HG03045 (cell line): ENCODE measurements around the gene NOL8.

ENCODE experiments used
- ATAC-seq: cut with Tn5 transposase; IDR thresholded peaks from one replicate; pipeline ENCODE4 v1.9.1; 2021; ENCODE audit warnings: mild to moderate bottlenecking, moderate library complexity; ENCODE audit not compliant: unreplicated experiment

The NOL8 gene

DNA sequence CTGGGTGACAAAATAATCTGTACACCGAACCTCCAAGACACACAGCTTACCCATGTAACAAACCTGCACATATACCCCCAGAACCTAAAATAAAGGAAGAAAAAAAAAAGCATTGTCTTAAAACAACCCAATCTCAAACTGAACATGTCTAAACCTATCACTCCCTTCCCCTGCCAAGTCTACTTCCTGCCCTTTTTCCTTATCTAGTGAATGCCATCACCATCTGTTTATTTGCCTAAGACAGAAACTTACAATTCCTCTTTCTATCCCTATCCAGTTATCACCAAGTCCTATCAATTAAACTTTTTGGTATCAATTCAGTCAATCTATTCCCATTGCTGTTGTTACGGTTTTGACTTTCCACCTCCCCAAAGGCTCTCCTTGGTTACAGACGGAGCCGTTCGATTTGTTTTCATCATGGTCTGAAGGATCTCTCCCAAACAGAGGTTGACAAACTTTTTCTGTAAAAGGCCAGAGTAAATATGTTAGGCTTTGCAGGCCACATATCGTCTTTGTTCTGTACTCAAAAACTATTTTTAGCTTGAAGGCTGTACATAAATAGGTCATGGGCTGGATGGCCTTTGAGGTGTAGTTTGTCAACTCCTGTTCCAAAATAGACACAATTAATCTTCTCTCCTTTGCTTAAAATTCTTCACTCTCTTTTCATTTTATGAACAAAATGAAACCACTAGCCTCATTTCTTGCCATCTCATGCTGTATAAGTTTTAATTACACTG is 12.1 kb downstream of the NOL8 start:
- ATAC-seq, result no peak

GRCh38 chr9:92310562-92310961 is 14.6 kb downstream of the NOL8 start:
- ATAC-seq, result no peak

DNA sequence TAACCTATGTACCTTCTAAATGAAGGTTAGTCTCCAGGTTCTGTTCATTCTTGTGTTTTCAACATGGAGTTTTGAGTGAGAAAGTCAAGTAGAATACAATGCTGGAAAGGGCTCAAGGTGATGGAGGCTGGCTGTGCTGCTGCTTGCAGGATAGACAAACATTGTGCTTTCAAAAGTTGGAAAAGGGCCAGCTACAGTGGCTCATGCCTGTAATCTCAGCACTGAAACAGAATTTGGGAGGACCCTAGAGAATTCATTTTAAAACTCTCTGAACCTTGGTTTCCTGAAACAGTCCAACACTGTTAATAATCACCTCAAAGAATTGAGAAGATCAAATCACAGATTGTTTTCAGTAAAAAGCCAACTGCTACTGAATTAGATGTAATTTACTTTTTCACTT is 16.3 kb downstream of the NOL8 start:
- ATAC-seq, result no peak

DNA sequence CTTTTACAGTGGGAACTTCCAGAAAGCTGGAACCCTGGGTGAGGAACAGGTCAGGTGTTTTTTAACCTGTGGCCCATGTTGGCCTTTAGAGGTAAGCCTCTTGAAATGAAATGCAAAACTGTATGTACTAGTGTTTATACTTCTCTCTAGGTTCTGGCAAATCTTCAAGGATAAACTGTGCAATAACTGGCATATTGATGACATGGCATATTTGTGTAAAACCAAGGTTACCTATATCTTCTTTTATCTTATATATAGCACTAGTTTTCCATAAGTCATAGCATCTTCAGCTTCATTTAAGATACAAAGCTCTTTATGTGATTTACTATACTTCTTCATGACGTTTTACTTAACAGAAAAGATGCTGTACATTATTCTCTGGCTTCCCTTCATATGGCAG is 24.2 kb downstream of the NOL8 start:
- ATAC-seq, result no peak

GRCh38 chr9:92299116-92299515 is 26.0 kb downstream of the NOL8 start:
- ATAC-seq, result no peak

DNA sequence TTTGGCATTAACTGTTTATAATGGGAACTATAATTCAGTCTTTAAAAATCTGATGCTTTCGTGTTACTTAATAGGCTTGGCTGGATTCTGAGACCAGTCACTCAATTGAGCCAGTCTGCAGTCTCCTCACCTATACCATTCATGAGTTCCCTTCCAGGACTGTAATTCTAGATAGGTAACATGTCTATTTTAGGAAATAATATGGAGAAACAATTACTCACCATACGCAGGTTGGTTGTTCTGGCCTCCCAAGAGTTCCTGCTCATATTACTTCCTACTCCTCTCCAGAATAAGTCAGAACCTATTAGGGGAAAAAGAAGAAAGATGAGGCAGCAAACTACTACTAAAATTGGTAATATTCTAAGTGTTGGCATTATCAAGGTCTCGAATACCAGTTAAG is 27.1 kb downstream of the NOL8 start:
- ATAC-seq, result no peak

DNA sequence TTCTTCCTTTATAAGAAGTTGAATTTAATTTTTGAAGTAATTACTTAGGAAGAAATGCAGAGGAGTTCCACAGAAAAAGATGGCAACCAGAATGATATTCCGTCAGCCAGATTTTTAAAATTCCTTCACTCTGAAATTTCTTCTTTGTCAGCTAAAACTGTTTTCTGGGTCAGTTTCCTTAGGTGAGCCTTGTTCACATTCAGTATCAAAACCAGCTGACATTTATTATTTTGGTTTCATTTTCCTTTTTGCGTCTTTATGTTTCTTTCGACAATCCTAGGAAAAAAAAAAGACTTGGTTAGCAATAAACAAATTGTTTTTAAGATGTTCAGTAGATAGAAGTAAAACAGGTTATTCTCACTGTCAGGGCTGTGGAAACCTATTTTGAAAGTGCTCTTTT is 27.5 kb downstream of the NOL8 start:
- ATAC-seq, result no peak

GRCh38 chr9:92295827-92296258 is 29.3 kb downstream of the NOL8 start:
- ATAC-seq, result no peak

DNA sequence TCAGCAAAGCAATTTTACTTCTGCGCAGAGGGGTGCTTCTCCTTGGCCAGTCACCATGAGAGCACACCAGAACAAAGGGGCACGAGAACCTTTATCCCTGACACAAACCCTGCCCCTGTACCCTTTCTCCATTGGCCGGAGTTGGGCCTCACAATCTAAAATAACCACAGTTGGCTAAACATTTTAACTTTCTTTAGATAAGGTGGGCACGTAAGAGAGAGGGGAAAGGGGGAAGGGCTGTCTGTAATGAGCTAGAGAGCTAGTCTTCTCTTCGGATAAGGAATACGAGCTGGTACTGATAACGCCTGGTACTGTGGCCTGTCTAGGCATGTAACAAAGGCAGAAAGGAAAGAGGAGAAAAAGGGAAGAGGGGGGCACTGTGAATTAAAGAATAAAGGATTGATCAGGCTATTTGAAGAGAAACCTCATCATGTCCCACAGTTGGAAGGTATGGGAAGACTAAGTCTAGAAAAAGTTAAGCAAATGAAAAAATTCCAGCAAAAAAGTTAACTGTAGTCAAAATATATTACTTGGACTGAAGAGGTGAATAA is 29.8 kb downstream of the NOL8 start:
- ATAC-seq, result no peak

GRCh38 chr9:92294297-92294676 is 30.9 kb downstream of the NOL8 start:
- no peak for ATAC-seq

- peak; percentile 95 for ATAC-seq
Observed at GRCh38 chr9:92293452-92294296, 31.5 kb downstream of the NOL8 start, which contains the start of gene IARS1. Gene IARS1 (minus strand): TSS chr9:92293697. CDS start chr9:92289419, 4,278 bp downstream.

DNA sequence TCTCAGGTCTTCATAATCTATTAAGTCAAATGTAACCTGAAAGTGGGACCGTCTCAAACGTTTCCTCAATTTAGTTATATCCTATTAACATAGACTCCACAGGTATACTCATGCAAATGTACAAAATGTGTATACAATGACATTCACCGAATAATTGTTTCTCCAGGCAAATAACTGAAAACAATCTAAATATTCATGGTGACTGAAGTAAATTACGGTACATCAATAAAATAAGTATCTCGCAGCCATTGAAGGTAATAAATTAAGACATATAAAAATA is 32.1 kb downstream of the NOL8 start:
- no peak for ATAC-seq

- ATAC-seq, result no peak
Observed at GRCh38 chr9:92292338-92293074, 32.6 kb downstream of the NOL8 start.

GRCh38 chr9:92291577-92291976 is 33.6 kb downstream of the NOL8 start:
- no peak for ATAC-seq

- no peak for ATAC-seq
Observed at GRCh38 chr9:92290785-92291429, 34.2 kb downstream of the NOL8 start.

GRCh38 chr9:92289708-92290390 is 35.3 kb downstream of the NOL8 start:
- ATAC-seq, result no peak

- no peak for ATAC-seq
Observed at GRCh38 chr9:92279302-92279701, 45.8 kb downstream of the NOL8 start.

- ATAC-seq, result no peak
Observed at GRCh38 chr9:92278110-92278509, 47.0 kb downstream of the NOL8 start.

DNA sequence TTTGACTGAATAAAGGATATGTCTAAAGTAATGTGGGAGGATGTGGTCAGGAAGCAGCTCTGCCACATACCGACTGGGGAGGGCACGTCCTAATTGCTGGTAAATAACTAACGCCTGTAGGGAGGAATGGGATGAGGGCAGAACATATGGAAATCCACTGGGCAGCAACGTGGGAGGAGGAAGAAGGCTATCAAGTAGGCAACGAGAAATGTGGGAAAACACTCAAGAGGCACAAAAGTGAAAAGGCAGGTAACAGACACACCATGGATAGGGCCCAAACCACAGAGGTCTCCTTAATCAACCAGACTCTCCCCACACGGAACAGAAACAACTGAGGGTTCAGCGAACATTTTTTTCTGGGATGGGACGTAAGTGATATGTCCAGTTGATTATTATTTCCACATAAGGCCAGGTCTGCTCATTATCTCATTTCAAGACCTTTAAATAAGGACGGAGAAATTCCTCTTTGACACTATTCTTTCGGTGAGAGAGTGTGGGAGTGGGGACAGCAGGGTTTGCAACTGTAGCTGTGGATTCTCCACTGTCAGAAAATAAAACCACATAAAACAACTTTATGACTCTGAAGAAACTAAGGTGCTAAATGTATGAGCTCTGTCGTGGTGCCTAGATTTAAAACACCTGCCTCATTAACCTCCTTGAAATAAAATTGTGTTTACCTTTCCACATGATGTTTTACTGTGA is 48.7 kb downstream of the NOL8 start:
- ATAC-seq, result no peak

DNA sequence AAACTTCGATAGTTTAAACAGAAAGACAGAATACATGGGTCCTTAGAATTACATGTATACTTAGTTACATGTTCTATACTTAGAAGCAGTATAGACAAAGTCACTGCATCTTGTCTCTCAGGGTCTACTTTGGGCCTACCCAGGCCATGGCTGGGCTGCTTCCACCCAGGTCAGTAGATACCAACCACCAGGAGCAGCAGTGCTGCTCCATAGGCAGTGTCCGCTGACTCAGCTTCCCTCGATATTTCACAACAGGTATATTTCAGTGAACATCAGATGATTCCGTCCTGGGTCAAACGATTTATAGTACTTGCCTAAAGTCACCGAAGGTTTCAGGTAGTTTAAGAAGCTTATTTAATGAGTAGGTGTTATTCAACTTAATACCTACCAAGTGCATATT is 49.6 kb downstream of the NOL8 start:
- ATAC-seq, result no peak
